Ectodermal cell (in vitro differentiated cells): ENCODE data around the gene SLPI.

ENCODE experiments used
- H3K27ac ChIP-seq: 2 replicates; pipeline ENCODE4 v1.7.0; 2013; ENCODE audit warnings: mild to moderate bottlenecking, low read depth, low read length; ENCODE audit not compliant: insufficient read depth, poor library complexity, severe bottlenecking
- H3K27me3 ChIP-seq: 2 replicates; pipeline ENCODE4 v1.7.0; 2013; ENCODE audit warnings: mild to moderate bottlenecking, low read length; ENCODE audit not compliant: insufficient read depth, control insufficient read depth, poor library complexity, severe bottlenecking
- H3K36me3 ChIP-seq: one replicate; pipeline ENCODE4 v1.7.0; 2013; ENCODE audit warnings: low read length; ENCODE audit not compliant: control insufficient read depth, insufficient read depth
- H3K4me1 ChIP-seq: one replicate; pipeline ENCODE4 v1.7.0; 2013; ENCODE audit warnings: low read length; ENCODE audit not compliant: control insufficient read depth, insufficient read depth
- H3K4me3 ChIP-seq: 2 replicates; pipeline ENCODE4 v1.7.0; 2013; ENCODE audit warnings: low read depth, low read length, control low read depth; ENCODE audit not compliant: insufficient read depth
- H3K9me3 ChIP-seq: 2 replicates; pipeline ENCODE4 v1.7.0; 2013; ENCODE audit warnings: mild to moderate bottlenecking, low read length, moderate library complexity; ENCODE audit not compliant: control insufficient read depth
- WGBS, 2 experiments: methylation state at CpG; one replicate each; pipeline ENCODE4 v1.1.7; 2013; ENCODE audit warnings: missing lambda C conversion rate in 2 of 2; 5-methylcytosine and 5-hydroxymethylcytosine counted together

The SLPI gene

GRCh38 chr20:45269754-45270270 lies 15.4 kb upstream of the SLPI start:
- Histone ChIP-seq H3K4me1 (no peaks in the 10 kb centered on the region), H3K4me3 (no peak overlapping the region), H3K27me3 (no peaks in the 10 kb centered on the region), H3K27ac (no peak overlapping the region), H3K36me3 (no peaks in the 10 kb centered on the region), H3K9me3 (no peaks in the 10 kb centered on the region)
- 93 to 97% methylated on average over 4 of the region's 4 CpGs for WGBS, 2 experiments

- Histone ChIP-seq H3K27ac (no peak overlapping the region), H3K27me3 (no peaks in the 10 kb centered on the region), H3K9me3 (no peaks in the 10 kb centered on the region), H3K4me3 (no peak overlapping the region), H3K4me1 (no peaks in the 10 kb centered on the region), H3K36me3 (no peaks in the 10 kb centered on the region)
- 91 to 94% methylated on average over 3 of the region's 3 CpGs for WGBS, 2 experiments
These were observed 14.7 kb upstream of the SLPI start for GRCh38 chr20:45269056-45269455.

GRCh38 chr20:45268531-45268930 lies 14.2 kb upstream of the SLPI start:
- H3K4me3 ChIP-seq, result no peak overlapping the region
- WGBS, 2 experiments, result 92 to 94% methylated on average over 2 to 3 of the region's 3 CpGs
- H3K9me3 ChIP-seq, result no peaks in the 10 kb centered on the region
- H3K4me1 ChIP-seq, result no peaks in the 10 kb centered on the region
- H3K27me3 ChIP-seq, result no peaks in the 10 kb centered on the region
- H3K36me3 ChIP-seq, result no peaks in the 10 kb centered on the region
- no peak overlapping the region for H3K27ac ChIP-seq

- H3K36me3 ChIP-seq, result no peaks in the 10 kb centered on the region
- H3K4me3 ChIP-seq, result no peak overlapping the region
- H3K27me3 ChIP-seq, result no peaks in the 10 kb centered on the region
- H3K4me1 ChIP-seq, result no peaks in the 10 kb centered on the region
- H3K27ac ChIP-seq, result no peak overlapping the region
- H3K9me3 ChIP-seq, result no peaks in the 10 kb centered on the region
These were observed 12.6 kb upstream of the SLPI start for GRCh38 chr20:45266977-45267376.

- Histone ChIP-seq H3K9me3 (no peaks in the 10 kb centered on the region), H3K27ac (no peak overlapping the region), H3K36me3 (no peaks in the 10 kb centered on the region), H3K4me3 (no peak overlapping the region), H3K4me1 (peaks cover 4% of the 10 kb centered on the region), H3K27me3 (no peaks in the 10 kb centered on the region)
- WGBS, 2 experiments, result 91 to 97% methylated on average over 2 of the region's 3 CpGs
These were observed 9.3 kb upstream of the SLPI start for GRCh38 chr20:45263556-45264266.

GRCh38 chr20:45258664-45259063 lies 4.3 kb upstream of the SLPI start:
- H3K27me3 ChIP-seq, result no peaks in the 10 kb centered on the region
- no peak overlapping the region for H3K27ac ChIP-seq
- H3K36me3 ChIP-seq, result no peaks in the 10 kb centered on the region
- no peaks in the 10 kb centered on the region for H3K9me3 ChIP-seq
- no peak overlapping the region for H3K4me3 ChIP-seq
- 50 to 52% methylated on average over 2 of the region's 2 CpGs for WGBS, 2 experiments
- H3K4me1 ChIP-seq, result peaks cover 8% of the 10 kb centered on the region

GRCh38 chr20:45258259-45258658 lies 3.9 kb upstream of the SLPI start:
- Histone ChIP-seq H3K27me3 (no peaks in the 10 kb centered on the region), H3K36me3 (no peaks in the 10 kb centered on the region), H3K9me3 (no peaks in the 10 kb centered on the region), H3K4me3 (no peak overlapping the region), H3K4me1 (peaks cover 8% of the 10 kb centered on the region), H3K27ac (no peak overlapping the region)
- WGBS, 2 experiments, result 95% methylated on average over 3 of the region's 3 CpGs

- Histone ChIP-seq H3K4me1 (peaks cover 8% of the 10 kb centered on the region), H3K27me3 (no peaks in the 10 kb centered on the region), H3K4me3 (no peak overlapping the region), H3K36me3 (no peaks in the 10 kb centered on the region), H3K27ac (no peak overlapping the region), H3K9me3 (no peaks in the 10 kb centered on the region)
- WGBS, 2 experiments, result 94 to 97% methylated on average over 7 of the region's 7 CpGs
These were observed 3.3 kb upstream of the SLPI start for GRCh38 chr20:45257711-45258110.

GRCh38 chr20:45257161-45257560 lies 2.8 kb upstream of the SLPI start:
- Histone ChIP-seq H3K36me3 (no peaks in the 10 kb centered on the region), H3K9me3 (no peaks in the 10 kb centered on the region), H3K27me3 (no peaks in the 10 kb centered on the region), H3K4me3 (no peak overlapping the region), H3K4me1 (peaks cover 8% of the 10 kb centered on the region), H3K27ac (no peak overlapping the region)
- WGBS, 2 experiments, result 79 to 81% methylated on average over 3 of the region's 3 CpGs

- H3K27me3 ChIP-seq, result no peaks in the 10 kb centered on the region
- peaks cover 2% of the 10 kb centered on the region for H3K4me1 ChIP-seq
- WGBS, 2 experiments, result 91 to 92% methylated on average over 4 of the region's 4 CpGs
- H3K4me3 ChIP-seq, result no peak overlapping the region
- H3K9me3 ChIP-seq, result no peaks in the 10 kb centered on the region
- no peak overlapping the region for H3K27ac ChIP-seq
- H3K36me3 ChIP-seq, result no peaks in the 10 kb centered on the region
These were observed 1.1 kb downstream of the SLPI start for GRCh38 chr20:45253261-45253660.
